Colonic mucosa (tissue), 4 donors: ENCODE data around the gene KIF6. TPM values are rescaled to one million over a fixed set of nuclear protein-coding genes. Genes with fewer than 3 reads are reported as not detected.

Source experiments
- DNase-seq: peaks from one replicate; pipeline ENCODE4 v3.0.0-alpha.2; 2020
- H3K27ac ChIP-seq: fragments of 200-600 bp; one replicate; pipeline ENCODE4 v1.8.0; 2021
- H3K27me3 ChIP-seq: fragments of 200-600 bp; one replicate; pipeline ENCODE4 v1.8.0; 2021
- H3K36me3 ChIP-seq: fragments of 200-600 bp; one replicate; pipeline ENCODE4 v1.8.0; 2021
- H3K4me1 ChIP-seq: fragments of 200-600 bp; one replicate; pipeline ENCODE4 v1.8.0; 2021; ENCODE audit warnings: mild to moderate bottlenecking
- H3K4me3 ChIP-seq: fragments of 200-600 bp; one replicate; pipeline ENCODE4 v1.8.0; 2021
- H3K9ac ChIP-seq, 2 donors: one replicate each; pipeline ENCODE4 v1.7.0; 2013; ENCODE audit warnings: control low read depth in 2 of 2, low read depth in 2 of 2, low read length in 2 of 2
- H3K9me3 ChIP-seq: fragments of 200-600 bp; one replicate; pipeline ENCODE4 v1.8.0; 2021
- intact Hi-C: fragments of 100-400 bp; cut with DNase I; formaldehyde crosslinking; loops from one replicate; pipeline ENCODE4 v1.14.1; 2022
- total RNA-seq, 2 donors: library from RNA; stranded (reverse); fragmentation: NEBNext Ultra II Directional in 1 of 2; extraction: Animal tissue kit (Norgen Biotek cat#: 25700) in 1 of 2; gene quantifications; one replicate each; pipeline ENCODE4 v1.2.1, GENCODE V29; 2021
- TF ChIP-seq, protein P1 (sequence below): fragments of 200-600 bp; IDR thresholded peaks from one replicate; pipeline ENCODE4 v1.8.0; 2022; ENCODE audit warnings: antibody characterized with exemption, mild to moderate bottlenecking
- donor health status: healthy.
- donor health status: DM: no; HTN: no; CAD: no.
- donor health status: DM: no; HTN: no; CAD: no.

Gene KIF6
- total RNA-seq, 2 donors from 2014 or later = 0.08 to 0.17 TPM

DNA sequence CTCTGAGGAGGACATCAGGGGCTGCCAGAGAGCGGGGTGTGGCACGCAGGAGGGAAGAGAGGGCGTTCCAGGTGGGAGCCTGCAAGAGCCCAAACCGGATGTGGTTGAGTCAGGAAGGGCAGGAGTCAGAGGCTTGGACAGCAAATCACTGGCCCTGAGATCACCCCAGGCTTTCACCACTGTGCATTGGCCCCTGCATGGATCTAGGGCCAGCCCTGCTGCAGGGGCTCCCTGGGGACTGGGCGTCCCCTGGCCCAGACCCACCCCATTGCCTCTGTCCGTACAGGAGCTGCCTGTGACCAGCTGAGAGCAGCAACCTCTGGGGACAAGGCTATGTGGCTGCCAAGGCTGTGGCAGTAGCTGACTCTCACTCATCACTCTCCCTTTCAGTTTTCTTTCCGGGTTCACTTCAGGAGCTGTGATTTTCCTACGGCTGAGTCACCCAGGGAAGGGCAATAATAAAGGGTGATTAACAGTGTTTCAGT is 444.9 kb downstream of the KIF6 start:
- Histone ChIP-seq H3K4me1 (peaks cover 6% of the 10 kb centered on the region), H3K27ac (peak overlapping the region; percentile 91), H3K4me3 (no peak overlapping the region), H3K9ac (peak overlapping the region in 1 of 2 donors; percentile 60), H3K9me3 (no peaks in the 10 kb centered on the region), H3K36me3 (no peaks in the 10 kb centered on the region), H3K27me3 (no peaks in the 10 kb centered on the region)
- peak; percentile 80 for DNase-seq
- TF ChIP-seq, protein P1, sequence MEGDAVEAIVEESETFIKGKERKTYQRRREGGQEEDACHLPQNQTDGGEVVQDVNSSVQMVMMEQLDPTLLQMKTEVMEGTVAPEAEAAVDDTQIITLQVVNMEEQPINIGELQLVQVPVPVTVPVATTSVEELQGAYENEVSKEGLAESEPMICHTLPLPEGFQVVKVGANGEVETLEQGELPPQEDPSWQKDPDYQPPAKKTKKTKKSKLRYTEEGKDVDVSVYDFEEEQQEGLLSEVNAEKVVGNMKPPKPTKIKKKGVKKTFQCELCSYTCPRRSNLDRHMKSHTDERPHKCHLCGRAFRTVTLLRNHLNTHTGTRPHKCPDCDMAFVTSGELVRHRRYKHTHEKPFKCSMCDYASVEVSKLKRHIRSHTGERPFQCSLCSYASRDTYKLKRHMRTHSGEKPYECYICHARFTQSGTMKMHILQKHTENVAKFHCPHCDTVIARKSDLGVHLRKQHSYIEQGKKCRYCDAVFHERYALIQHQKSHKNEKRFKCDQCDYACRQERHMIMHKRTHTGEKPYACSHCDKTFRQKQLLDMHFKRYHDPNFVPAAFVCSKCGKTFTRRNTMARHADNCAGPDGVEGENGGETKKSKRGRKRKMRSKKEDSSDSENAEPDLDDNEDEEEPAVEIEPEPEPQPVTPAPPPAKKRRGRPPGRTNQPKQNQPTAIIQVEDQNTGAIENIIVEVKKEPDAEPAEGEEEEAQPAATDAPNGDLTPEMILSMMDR = no peak
- intact Hi-C loops = no loop called here

Other genes with a start within 250 kb of the KIF6 start
- gene DAAM2, start 67.0 kb upstream of the KIF6 start, total RNA-seq = 1 to 10 TPM; 3.6 to 6.9 TPM
- 10 to 100 TPM in 1 of 2 donors, 1 to 10 TPM in 1; 9.6 to 15.7 TPM for gene MOCS1, start 209.1 kb upstream of the KIF6 start, total RNA-seq